ENCODE measurements around the gene ADARB1.

DNA sequence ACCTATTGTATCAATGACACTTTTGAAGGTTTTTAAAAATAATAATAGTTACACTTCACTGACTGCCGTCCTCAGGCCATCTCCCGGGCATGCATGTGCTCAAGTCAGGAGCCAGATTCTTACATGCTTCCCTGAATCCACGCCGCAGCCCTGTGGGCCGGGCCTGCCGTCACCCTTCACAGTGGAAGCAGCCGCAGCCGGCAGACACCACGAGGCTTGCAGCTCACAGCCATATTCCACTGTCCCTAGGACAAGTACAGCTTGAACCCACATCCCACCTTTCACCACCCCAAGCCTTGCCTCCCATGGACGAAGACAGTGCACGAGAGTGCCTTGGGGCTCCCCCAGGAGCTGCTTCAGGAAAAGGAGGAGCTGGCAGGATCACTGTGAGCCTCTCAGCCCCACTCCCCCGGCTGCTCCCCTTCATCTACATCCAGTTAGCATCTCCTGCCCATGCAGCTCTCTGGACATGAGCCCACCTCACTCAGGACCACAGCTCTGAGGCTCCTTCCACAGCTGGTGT lies 136.1 kb downstream of the ADARB1 start:
- TF ChIP-seq, protein P1, sequence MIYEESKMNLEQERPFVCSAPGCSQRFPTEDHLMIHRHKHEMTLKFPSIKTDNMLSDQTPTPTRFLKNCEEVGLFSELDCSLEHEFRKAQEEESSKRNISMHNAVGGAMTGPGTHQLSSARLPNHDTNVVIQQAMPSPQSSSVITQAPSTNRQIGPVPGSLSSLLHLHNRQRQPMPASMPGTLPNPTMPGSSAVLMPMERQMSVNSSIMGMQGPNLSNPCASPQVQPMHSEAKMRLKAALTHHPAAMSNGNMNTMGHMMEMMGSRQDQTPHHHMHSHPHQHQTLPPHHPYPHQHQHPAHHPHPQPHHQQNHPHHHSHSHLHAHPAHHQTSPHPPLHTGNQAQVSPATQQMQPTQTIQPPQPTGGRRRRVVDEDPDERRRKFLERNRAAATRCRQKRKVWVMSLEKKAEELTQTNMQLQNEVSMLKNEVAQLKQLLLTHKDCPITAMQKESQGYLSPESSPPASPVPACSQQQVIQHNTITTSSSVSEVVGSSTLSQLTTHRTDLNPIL (CRISPR knock-in tag; IDR thresholded peaks at IDR 0.05; ENCODE audit: low read depth), result no peak
- TF ChIP-seq, protein P2, sequence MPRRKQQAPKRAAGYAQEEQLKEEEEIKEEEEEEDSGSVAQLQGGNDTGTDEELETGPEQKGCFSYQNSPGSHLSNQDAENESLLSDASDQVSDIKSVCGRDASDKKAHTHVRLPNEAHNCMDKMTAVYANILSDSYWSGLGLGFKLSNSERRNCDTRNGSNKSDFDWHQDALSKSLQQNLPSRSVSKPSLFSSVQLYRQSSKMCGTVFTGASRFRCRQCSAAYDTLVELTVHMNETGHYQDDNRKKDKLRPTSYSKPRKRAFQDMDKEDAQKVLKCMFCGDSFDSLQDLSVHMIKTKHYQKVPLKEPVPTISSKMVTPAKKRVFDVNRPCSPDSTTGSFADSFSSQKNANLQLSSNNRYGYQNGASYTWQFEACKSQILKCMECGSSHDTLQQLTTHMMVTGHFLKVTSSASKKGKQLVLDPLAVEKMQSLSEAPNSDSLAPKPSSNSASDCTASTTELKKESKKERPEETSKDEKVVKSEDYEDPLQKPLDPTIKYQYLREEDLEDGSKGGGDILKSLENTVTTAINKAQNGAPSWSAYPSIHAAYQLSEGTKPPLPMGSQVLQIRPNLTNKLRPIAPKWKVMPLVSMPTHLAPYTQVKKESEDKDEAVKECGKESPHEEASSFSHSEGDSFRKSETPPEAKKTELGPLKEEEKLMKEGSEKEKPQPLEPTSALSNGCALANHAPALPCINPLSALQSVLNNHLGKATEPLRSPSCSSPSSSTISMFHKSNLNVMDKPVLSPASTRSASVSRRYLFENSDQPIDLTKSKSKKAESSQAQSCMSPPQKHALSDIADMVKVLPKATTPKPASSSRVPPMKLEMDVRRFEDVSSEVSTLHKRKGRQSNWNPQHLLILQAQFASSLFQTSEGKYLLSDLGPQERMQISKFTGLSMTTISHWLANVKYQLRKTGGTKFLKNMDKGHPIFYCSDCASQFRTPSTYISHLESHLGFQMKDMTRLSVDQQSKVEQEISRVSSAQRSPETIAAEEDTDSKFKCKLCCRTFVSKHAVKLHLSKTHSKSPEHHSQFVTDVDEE (CRISPR knock-in tag; IDR thresholded peaks at IDR 0.05), result no peak
- TF ChIP-seq TOX (CRISPR knock-in tag; IDR thresholded peaks at IDR 0.05; ENCODE audit: borderline replicate concordance) (no peak), SNAI2 (CRISPR knock-in tag; IDR thresholded peaks at IDR 0.05) (no peak), ZFP30 (CRISPR knock-in tag; IDR thresholded peaks at IDR 0.05) (no peak), TCF4 (CRISPR knock-in tag; IDR thresholded peaks at IDR 0.05; ENCODE audit: borderline replicate concordance) (no peak), ZNF565 (CRISPR knock-in tag; conservative IDR thresholded peaks at IDR 0.05; ENCODE audit: low read depth) (no peak), GLIS3 (CRISPR knock-in tag; IDR thresholded peaks at IDR 0.05) (no peak), ZFP3 (CRISPR knock-in tag; IDR thresholded peaks at IDR 0.05) (no peak), OSR1 (CRISPR knock-in tag; IDR thresholded peaks at IDR 0.05) (no peak)
- TF ChIP-seq, protein P3, sequence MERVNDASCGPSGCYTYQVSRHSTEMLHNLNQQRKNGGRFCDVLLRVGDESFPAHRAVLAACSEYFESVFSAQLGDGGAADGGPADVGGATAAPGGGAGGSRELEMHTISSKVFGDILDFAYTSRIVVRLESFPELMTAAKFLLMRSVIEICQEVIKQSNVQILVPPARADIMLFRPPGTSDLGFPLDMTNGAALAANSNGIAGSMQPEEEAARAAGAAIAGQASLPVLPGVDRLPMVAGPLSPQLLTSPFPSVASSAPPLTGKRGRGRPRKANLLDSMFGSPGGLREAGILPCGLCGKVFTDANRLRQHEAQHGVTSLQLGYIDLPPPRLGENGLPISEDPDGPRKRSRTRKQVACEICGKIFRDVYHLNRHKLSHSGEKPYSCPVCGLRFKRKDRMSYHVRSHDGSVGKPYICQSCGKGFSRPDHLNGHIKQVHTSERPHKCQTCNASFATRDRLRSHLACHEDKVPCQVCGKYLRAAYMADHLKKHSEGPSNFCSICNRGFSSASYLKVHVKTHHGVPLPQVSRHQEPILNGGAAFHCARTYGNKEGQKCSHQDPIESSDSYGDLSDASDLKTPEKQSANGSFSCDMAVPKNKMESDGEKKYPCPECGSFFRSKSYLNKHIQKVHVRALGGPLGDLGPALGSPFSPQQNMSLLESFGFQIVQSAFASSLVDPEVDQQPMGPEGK (CRISPR knock-in tag; IDR thresholded peaks at IDR 0.05; ENCODE audit: borderline replicate concordance), result no peak
